CMK (cell line): ENCODE data around the gene ANTKMT.

ENCODE experiments used
- DNase-seq: peaks from one replicate; pipeline ENCODE4 v3.0.0-alpha.2; 2010; ENCODE audit warnings: low read depth

The ANTKMT gene

GRCh38 chr16:764848-765487, 44.0 kb downstream of the ANTKMT start:
- no peak for DNase-seq

- no peak for DNase-seq
These were observed 44.5 kb downstream of the ANTKMT start for GRCh38 chr16:765488-765865.

- DNase-seq, result no peak
These were observed 45.3 kb downstream of the ANTKMT start for GRCh38 chr16:766008-766819.

GRCh38 chr16:766820-767640, 46.1 kb downstream of the ANTKMT start:
- DNase-seq, result no peak

- DNase-seq, result no peak
These were observed 46.8 kb downstream of the ANTKMT start for GRCh38 chr16:767743-768235.

- no peak for DNase-seq
These were observed 47.5 kb downstream of the ANTKMT start for GRCh38 chr16:768428-768827.

- no peak for DNase-seq
These were observed 48.3 kb downstream of the ANTKMT start for GRCh38 chr16:769184-769784.

- DNase-seq, result no peak
These were observed 49.0 kb downstream of the ANTKMT start for GRCh38 chr16:769934-770333.

- DNase-seq, result no peak
These were observed 49.5 kb downstream of the ANTKMT start for GRCh38 chr16:770411-770810.
